WTC11 (cell line): ENCODE results near the gene KDM4C. TPM values are rescaled to one million over a fixed set of nuclear protein-coding genes. Genes with fewer than 3 reads are reported as not detected.

ENCODE experiments used
- ATAC-seq: fragments of 200-7000 bp; cut with Tn5 transposase; 2 replicates; pipeline ENCODE4 v1.10.0; 2021; ENCODE audit warnings: mild to moderate bottlenecking, moderate library complexity
- CTCF ChIA-PET: fragments of 300-600 bp; sonication (Branson Sonifier 250); formaldehyde crosslinking; loops from one replicate; lab custom pipeline; 2021; ENCODE audit warnings: antibody characterized with exemption; lab: Charles Lee
- POLR2A ChIA-PET: fragments of 350-600 bp; sonication (Branson Sonifier 250); formaldehyde crosslinking; loops from one replicate; lab custom pipeline; 2021; ENCODE audit warnings: antibody characterized with exemption; lab: Charles Lee
- DNase-seq: peaks from one replicate; pipeline ENCODE4 v3.0.0; 2021; ENCODE audit warnings: low spot score
- H3K27ac Mint-ChIP-seq: 2 replicates; pipeline ENCODE4 v1.8.0; 2021; ENCODE audit warnings: mixed read lengths
- H3K27me3 Mint-ChIP-seq: 2 replicates; pipeline ENCODE4 v1.8.0; 2021; ENCODE audit warnings: low read depth, mild to moderate bottlenecking, moderate library complexity, mixed read lengths
- H3K36me3 Mint-ChIP-seq: 2 replicates; pipeline ENCODE4 v1.8.0; 2021; ENCODE audit warnings: mixed read lengths
- H3K4me1 Mint-ChIP-seq: 2 replicates; pipeline ENCODE4 v1.8.0; 2022; ENCODE audit warnings: mixed read lengths
- H3K4me3 Mint-ChIP-seq: 2 replicates; pipeline ENCODE4 v1.8.0; 2021; ENCODE audit warnings: mild to moderate bottlenecking, moderate library complexity, mixed read lengths
- H3K9me3 Mint-ChIP-seq: 2 replicates; pipeline ENCODE4 v1.8.0; 2021; ENCODE audit warnings: mixed read lengths
- CREM ChIP-seq: sonication (generic); formaldehyde crosslinking; IDR thresholded peaks from 2 replicates; pipeline ENCODE4 v1.8.1; 2022; ENCODE audit warnings: mild to moderate bottlenecking, missing genetic modification reagents, moderate library complexity
- JAZF1 ChIP-seq: fragments of 250-450 bp; sonication (Bioruptor Pico); IDR thresholded peaks from 2 replicates; pipeline ENCODE4 v1.9.0; 2021; ENCODE audit warnings: moderate library complexity, mild to moderate bottlenecking, inconsistent platforms
- NR3C1 ChIP-seq: sonication (generic); formaldehyde crosslinking; conservative IDR thresholded peaks from 2 replicates; pipeline ENCODE4 v1.8.1; 2023; ENCODE audit warnings: low read depth, mild to moderate bottlenecking, missing genetic modification reagents
- PRRX2 ChIP-seq: fragments of 250-450 bp; sonication (Bioruptor Pico); IDR thresholded peaks from 2 replicates; pipeline ENCODE4 v1.8.0; 2021; ENCODE audit warnings: mild to moderate bottlenecking
- RELA ChIP-seq: sonication (generic); formaldehyde crosslinking; IDR thresholded peaks from 2 replicates; pipeline ENCODE4 v1.8.1; 2022; ENCODE audit warnings: missing genetic modification reagents, mild to moderate bottlenecking, borderline replicate concordance
- RORB ChIP-seq: fragments of 250-450 bp; sonication (Bioruptor Pico); IDR thresholded peaks from 2 replicates; pipeline ENCODE4 v1.9.0; 2021; ENCODE audit warnings: mild to moderate bottlenecking
- SMAD4 ChIP-seq: sonication (generic); formaldehyde crosslinking; IDR thresholded peaks from 2 replicates; pipeline ENCODE4 v1.8.0; 2022; ENCODE audit warnings: mild to moderate bottlenecking, missing genetic modification reagents
- TCF7 ChIP-seq: sonication (generic); formaldehyde crosslinking; IDR thresholded peaks from 2 replicates; pipeline ENCODE4 v1.8.0; 2022; ENCODE audit warnings: mild to moderate bottlenecking, low read depth, missing genetic modification reagents, moderate library complexity
- TP53 ChIP-seq: sonication (generic); formaldehyde crosslinking; IDR thresholded peaks from 2 replicates; pipeline ENCODE4 v1.8.1; 2023; ENCODE audit warnings: mild to moderate bottlenecking, missing genetic modification reagents
- ZNF121 ChIP-seq: sonication (generic); formaldehyde crosslinking; IDR thresholded peaks from 2 replicates; pipeline ENCODE4 v1.8.0; 2023; ENCODE audit warnings: missing genetic modification reagents
- ZNF416 ChIP-seq: fragments of 250-450 bp; sonication (Bioruptor Pico); IDR thresholded peaks from 2 replicates; pipeline ENCODE4 v1.9.0; 2021; ENCODE audit warnings: mild to moderate bottlenecking, inconsistent platforms
- ZNF423 ChIP-seq: fragments of 250-450 bp; sonication (Bioruptor Pico); IDR thresholded peaks from 2 replicates; pipeline ENCODE4 v2.1.2; 2022; ENCODE audit warnings: mild to moderate bottlenecking, moderate library complexity
- total RNA-seq: library from RNA; stranded (reverse); gene quantifications from 3 replicates; pipeline ENCODE4 v1.2.3, GENCODE V29; 2021
- TF ChIP-seq, protein P1 (sequence below): sonication (generic); formaldehyde crosslinking; conservative IDR thresholded peaks from 2 replicates; pipeline ENCODE4 v1.8.1; 2023; ENCODE audit warnings: mild to moderate bottlenecking, low read depth, missing genetic modification reagents, moderate library complexity
- TF ChIP-seq, protein P2 (sequence below): sonication (generic); formaldehyde crosslinking; IDR thresholded peaks from 2 replicates; pipeline ENCODE4 v1.8.0; 2022; ENCODE audit warnings: mild to moderate bottlenecking, missing genetic modification reagents
- TF ChIP-seq, protein P3 (sequence below): fragments of 250-450 bp; sonication (Bioruptor Pico); IDR thresholded peaks from 2 replicates; pipeline ENCODE4 v1.8.0; 2021; ENCODE audit warnings: mild to moderate bottlenecking
- TF ChIP-seq, protein P4 (sequence below): sonication (generic); formaldehyde crosslinking; IDR thresholded peaks from 2 replicates; pipeline ENCODE4 v1.8.1; 2023; ENCODE audit warnings: mild to moderate bottlenecking, missing genetic modification reagents, moderate library complexity
- TF ChIP-seq, protein P5 (sequence below): sonication (generic); formaldehyde crosslinking; IDR thresholded peaks from 2 replicates; pipeline ENCODE4 v1.8.1; 2022; ENCODE audit warnings: mild to moderate bottlenecking, missing genetic modification reagents, moderate library complexity, borderline replicate concordance

Gene KDM4C
- total RNA-seq, 1 experiment from 2014 or later, result 29.2 TPM

DNA sequence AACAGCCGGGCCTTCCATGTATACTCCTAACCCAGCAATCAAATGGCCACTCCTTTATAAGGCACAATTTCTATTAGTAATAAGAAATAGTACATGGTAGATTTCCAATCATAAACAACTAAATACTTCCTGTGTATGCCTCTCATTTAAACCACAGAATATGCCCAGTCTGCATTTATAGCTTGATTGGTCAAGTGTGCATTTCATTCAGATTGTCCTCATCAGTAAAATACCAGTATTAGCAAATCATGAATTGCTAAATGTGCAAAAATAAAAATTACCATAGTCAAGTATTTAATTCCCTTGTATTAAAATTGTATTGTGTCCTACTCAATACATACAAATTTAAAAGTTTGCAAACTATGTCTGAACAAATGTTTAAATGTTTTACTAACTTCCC, 406.2 kb downstream of the KDM4C start:
- TF ChIP-seq RELA (CRISPR knock-in tag) (no peak), SMAD4 (CRISPR knock-in tag) (no peak), ZNF121 (CRISPR knock-in tag) (no peak), JAZF1 (CRISPR knock-in tag) (no peak), RORB (CRISPR knock-in tag) (no peak), ZNF416 (no peak), TCF7 (no peak)
- TF ChIP-seq, protein P1, sequence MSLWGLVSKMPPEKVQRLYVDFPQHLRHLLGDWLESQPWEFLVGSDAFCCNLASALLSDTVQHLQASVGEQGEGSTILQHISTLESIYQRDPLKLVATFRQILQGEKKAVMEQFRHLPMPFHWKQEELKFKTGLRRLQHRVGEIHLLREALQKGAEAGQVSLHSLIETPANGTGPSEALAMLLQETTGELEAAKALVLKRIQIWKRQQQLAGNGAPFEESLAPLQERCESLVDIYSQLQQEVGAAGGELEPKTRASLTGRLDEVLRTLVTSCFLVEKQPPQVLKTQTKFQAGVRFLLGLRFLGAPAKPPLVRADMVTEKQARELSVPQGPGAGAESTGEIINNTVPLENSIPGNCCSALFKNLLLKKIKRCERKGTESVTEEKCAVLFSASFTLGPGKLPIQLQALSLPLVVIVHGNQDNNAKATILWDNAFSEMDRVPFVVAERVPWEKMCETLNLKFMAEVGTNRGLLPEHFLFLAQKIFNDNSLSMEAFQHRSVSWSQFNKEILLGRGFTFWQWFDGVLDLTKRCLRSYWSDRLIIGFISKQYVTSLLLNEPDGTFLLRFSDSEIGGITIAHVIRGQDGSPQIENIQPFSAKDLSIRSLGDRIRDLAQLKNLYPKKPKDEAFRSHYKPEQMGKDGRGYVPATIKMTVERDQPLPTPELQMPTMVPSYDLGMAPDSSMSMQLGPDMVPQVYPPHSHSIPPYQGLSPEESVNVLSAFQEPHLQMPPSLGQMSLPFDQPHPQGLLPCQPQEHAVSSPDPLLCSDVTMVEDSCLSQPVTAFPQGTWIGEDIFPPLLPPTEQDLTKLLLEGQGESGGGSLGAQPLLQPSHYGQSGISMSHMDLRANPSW (CRISPR knock-in tag), result no peak
- TF ChIP-seq, protein P2, sequence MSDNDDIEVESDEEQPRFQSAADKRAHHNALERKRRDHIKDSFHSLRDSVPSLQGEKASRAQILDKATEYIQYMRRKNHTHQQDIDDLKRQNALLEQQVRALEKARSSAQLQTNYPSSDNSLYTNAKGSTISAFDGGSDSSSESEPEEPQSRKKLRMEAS (CRISPR knock-in tag), result no peak
- ChIA-PET POLR2A (no interaction called here), CTCF (interaction anchor here (0.8 to 1.4 kb wide), 4 partner anchors 70 to 315 kb away, joined by 3 to 4 read pairs (median 3); no protein-coding TSS in a partner anchor)
- DNase-seq (no peak), ATAC-seq (no peak)
- H3K4me3 Mint-ChIP-seq, result no peak overlapping the region
- H3K9me3 Mint-ChIP-seq, result no peaks in the 10 kb centered on the region
- H3K27ac Mint-ChIP-seq, result no peak overlapping the region
- peaks cover 8% of the 10 kb centered on the region; the same call in 1 of the 2 replicates for H3K36me3 Mint-ChIP-seq
- no peaks in the 10 kb centered on the region for H3K27me3 Mint-ChIP-seq
- H3K4me1 Mint-ChIP-seq, result peaks cover 12% of the 10 kb centered on the region

DNA sequence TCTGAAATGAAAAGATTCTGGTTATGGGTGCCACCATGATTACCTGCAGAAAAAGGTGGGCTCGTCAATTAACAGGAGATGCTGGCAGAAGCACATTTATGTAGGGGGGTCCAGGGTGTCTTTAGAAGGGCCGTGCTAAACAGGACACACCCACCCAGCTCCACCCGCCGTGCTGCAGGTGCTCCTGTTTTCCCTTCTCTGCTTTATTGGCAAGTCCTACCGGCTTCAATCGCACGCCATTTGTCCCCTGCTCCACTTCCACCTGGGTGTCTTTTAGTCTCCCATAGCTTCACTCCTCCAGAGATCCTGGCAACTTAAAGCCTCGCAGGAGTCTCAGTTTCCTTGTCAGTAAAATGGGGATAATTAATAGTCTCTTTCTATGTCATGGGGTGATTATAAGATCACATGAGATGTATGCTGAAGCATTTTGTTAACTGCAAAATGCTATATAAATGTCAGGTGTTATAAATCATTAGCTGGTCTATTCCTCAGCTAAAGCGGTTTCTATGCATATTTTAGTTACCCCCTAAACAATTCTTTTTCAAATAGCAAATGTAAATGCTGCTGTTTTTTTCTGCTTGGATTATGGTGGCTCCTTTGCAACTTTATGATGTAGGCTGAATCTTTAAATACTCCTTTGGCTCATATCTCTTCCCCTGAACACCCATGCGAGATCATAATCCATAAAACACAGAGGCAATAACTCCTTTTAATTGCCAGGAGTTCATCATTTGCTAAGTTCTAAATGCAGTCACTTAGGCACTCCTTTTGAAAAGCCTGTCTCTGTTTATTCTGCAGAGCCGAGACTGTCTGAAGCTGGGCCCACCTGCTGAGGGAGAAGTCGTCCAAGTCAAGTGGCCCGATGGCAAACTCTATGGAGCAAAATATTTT, 406.9 kb downstream of the KDM4C start:
- no peak for DNase-seq
- ChIA-PET CTCF (interaction anchor here (0.8 to 1.2 kb wide), 2 partner anchors 112 to 314 kb away, joined by 3 to 4 read pairs; no protein-coding TSS in a partner anchor), POLR2A (no interaction called here)
- Mint-ChIP-seq H3K27me3 (no peaks in the 10 kb centered on the region), H3K36me3 (peaks cover 11% of the 10 kb centered on the region), H3K9me3 (no peaks in the 10 kb centered on the region), H3K4me1 (peaks cover 12% of the 10 kb centered on the region), H3K27ac (no peak overlapping the region), H3K4me3 (no peak overlapping the region)
- peak; percentile 46; the same call in 1 of the 2 replicates for ATAC-seq
- TF ChIP-seq ZNF423 (CRISPR knock-in tag) (no peak), PRRX2 (CRISPR knock-in tag) (no peak), TCF7 (no peak), CREM (CRISPR knock-in tag) (no peak), NR3C1 (CRISPR knock-in tag) (no peak), TP53 (CRISPR knock-in tag) (no peak)
- TF ChIP-seq, protein P3, sequence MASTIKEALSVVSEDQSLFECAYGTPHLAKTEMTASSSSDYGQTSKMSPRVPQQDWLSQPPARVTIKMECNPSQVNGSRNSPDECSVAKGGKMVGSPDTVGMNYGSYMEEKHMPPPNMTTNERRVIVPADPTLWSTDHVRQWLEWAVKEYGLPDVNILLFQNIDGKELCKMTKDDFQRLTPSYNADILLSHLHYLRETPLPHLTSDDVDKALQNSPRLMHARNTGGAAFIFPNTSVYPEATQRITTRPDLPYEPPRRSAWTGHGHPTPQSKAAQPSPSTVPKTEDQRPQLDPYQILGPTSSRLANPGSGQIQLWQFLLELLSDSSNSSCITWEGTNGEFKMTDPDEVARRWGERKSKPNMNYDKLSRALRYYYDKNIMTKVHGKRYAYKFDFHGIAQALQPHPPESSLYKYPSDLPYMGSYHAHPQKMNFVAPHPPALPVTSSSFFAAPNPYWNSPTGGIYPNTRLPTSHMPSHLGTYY (CRISPR knock-in tag), result no peak
- TF ChIP-seq, protein P4, sequence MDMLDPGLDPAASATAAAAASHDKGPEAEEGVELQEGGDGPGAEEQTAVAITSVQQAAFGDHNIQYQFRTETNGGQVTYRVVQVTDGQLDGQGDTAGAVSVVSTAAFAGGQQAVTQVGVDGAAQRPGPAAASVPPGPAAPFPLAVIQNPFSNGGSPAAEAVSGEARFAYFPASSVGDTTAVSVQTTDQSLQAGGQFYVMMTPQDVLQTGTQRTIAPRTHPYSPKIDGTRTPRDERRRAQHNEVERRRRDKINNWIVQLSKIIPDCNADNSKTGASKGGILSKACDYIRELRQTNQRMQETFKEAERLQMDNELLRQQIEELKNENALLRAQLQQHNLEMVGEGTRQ (CRISPR knock-in tag), result no peak
- TF ChIP-seq, protein P5, sequence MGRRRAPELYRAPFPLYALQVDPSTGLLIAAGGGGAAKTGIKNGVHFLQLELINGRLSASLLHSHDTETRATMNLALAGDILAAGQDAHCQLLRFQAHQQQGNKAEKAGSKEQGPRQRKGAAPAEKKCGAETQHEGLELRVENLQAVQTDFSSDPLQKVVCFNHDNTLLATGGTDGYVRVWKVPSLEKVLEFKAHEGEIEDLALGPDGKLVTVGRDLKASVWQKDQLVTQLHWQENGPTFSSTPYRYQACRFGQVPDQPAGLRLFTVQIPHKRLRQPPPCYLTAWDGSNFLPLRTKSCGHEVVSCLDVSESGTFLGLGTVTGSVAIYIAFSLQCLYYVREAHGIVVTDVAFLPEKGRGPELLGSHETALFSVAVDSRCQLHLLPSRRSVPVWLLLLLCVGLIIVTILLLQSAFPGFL (CRISPR knock-in tag), result no peak
- TF ChIP-seq, protein P1 (CRISPR knock-in tag), result no peak
